ENCODE data around the gene SMG5.
A peak's percentile ranks its signal among the peaks of the same experiment; 100 is the strongest.
"Not testable (repeated sequence)": the region's sequence is repeated elsewhere in the genome, so short reads cannot be mapped to it uniquely, and the experiment has no call there.

The SMG5 gene

GRCh38 chr1:156242738-156243137, 39.9 kb downstream of the SMG5 start:
- no peak for DNase-seq (ENCODE audit: low read depth)

DNA sequence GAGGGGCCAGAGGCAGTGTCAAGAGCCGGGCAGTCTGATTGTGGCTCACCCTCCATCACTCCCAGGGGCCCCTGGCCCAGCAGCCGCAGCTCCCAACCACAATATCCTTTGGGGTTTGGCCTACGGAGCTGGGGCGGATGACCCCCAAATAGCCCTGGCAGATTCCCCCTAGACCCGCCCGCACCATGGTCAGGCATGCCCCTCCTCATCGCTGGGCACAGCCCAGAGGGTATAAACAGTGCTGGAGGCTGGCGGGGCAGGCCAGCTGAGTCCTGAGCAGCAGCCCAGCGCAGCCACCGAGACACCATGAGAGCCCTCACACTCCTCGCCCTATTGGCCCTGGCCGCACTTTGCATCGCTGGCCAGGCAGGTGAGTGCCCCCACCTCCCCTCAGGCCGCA, 40.7 kb downstream of the SMG5 start, which contains the start of gene BGLAP:
BGLAP (plus strand) TSS at position 259 of the 400 bp plus-strand sequence; CDS start at position 307, 48 bp downstream.
- no peak for DNase-seq (ENCODE audit: low read depth)

- no peak for DNase-seq (ENCODE audit: low read depth)
Observed at GRCh38 chr1:156241311-156241811, 41.3 kb downstream of the SMG5 start.

GRCh38 chr1:156238248-156238647, 44.4 kb downstream of the SMG5 start:
- no peak for DNase-seq (ENCODE audit: low read depth)

DNA sequence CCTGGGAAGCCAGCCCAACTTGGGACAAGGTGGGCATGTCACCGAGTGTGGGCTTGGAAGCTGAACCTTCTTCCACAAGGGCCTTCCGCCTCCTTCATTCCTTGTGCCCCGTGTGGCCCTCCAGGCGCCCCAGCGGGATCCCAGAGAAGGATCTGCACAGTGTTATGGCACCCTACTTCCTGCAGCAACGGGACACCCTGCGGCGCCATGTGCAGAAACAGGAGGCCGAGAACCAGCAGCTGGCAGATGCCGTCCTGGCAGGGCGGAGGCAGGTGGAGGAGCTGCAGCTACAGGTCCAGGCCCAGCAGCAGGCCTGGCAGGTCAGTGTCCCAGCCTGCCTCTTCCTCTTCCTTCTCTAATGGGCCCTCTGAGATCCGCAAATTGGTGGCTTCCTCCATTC, 46.5 kb downstream of the SMG5 start:
- DNase-seq (ENCODE audit: low read depth) = no peak

GRCh38 chr1:156233426-156234127, 49.0 kb downstream of the SMG5 start:
- no peak for DNase-seq (ENCODE audit: low read depth)

GRCh38 chr1:156232201-156232894, 50.3 kb downstream of the SMG5 start:
- no peak for DNase-seq (ENCODE audit: low read depth)

DNA sequence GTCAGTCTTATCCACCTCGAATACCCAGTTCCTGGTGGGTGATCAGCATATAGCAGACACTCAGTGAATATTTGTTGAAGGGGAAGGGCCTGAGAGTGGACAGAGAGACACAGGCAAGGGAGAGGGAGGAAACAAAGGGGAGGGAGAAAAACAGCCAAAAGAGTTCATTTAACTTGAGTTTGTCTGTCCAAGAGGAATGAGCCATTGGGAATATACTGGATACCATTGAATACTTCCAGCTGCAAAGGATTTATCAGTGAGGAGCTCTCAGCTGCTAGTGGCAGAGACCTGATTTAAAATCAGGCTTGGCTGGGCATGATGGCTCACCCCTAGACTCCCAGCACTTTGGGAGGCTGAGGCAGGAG, 52.2 kb downstream of the SMG5 start:
- no peak for DNase-seq (ENCODE audit: low read depth)

GRCh38 chr1:156229809-156230472, 52.7 kb downstream of the SMG5 start:
- DNase-seq (ENCODE audit: low read depth) = no peak

- DNase-seq (ENCODE audit: low read depth) = no peak
Observed at GRCh38 chr1:156228501-156228900, 54.1 kb downstream of the SMG5 start.

- no peak for DNase-seq (ENCODE audit: low read depth)
Observed at GRCh38 chr1:156226782-156227181, 55.8 kb downstream of the SMG5 start.

DNA sequence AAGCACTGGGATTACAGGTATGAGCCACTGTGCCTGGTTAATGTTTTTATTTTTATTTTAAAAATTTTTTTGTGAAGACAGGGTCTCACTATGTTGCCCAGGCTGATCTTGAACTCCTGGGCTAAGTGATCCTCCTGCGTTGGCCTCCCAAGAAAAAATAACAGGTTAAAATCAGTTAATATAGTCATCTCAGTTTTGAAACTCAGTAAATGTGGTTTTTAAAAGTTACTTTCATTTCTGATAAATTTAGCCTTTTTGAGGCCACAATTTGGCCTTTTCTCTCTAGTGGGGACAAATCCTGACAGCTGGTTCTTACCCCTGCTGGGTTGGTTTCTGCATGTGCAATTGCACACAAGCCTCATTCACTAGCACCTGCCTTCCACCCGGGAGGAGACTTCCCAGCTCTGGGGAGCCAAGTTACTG, 56.5 kb downstream of the SMG5 start:
- DNase-seq (ENCODE audit: low read depth) = no peak

GRCh38 chr1:156225677-156226014, 57.0 kb downstream of the SMG5 start:
- no peak for DNase-seq (ENCODE audit: low read depth)

DNA sequence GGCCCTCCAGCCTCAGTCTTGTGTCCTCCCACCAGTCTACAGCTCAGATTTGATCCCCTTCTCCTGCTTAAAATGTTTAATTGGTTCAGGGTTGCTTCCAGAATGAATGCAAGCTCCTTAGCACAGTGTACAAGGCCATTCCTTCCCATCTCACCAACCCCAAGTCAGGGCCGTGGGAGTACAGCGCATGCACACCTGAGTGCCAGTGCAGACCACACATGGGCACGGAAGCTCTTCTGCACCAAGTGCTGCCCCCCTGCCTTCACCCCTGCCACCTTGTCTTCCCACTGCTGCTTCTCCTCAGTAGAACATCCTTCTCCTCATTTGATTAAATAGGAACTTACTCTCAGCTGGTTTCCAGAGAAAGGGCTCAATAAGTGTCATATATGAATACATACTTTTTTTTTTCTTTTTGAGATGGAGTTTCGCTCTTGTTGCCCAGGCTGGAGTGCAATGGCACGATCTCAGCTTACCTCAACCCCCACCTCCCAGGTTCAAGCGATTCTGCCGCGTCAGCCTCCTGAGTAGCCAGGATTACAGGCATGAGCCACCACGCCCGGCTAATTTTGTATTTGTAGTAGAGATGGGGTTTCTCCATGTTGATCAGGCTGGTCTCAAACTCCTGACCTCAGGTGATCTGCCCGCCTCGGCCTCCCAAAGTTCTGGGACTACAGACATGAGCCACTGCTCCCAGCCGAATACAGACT, 60.5 kb downstream of the SMG5 start:
- no peak for DNase-seq (ENCODE audit: low read depth)

- no peak for DNase-seq (ENCODE audit: low read depth)
Observed at GRCh38 chr1:156220226-156220625, 62.4 kb downstream of the SMG5 start.

- no peak for DNase-seq (ENCODE audit: low read depth)
Observed at GRCh38 chr1:156217871-156218270, 64.8 kb downstream of the SMG5 start.

GRCh38 chr1:156216361-156217086, 66.1 kb downstream of the SMG5 start:
- DNase-seq (ENCODE audit: low read depth) = not testable (repeated sequence)

GRCh38 chr1:156214024-156214748, 68.4 kb downstream of the SMG5 start:
- DNase-seq (ENCODE audit: low read depth) = no peak

DNA sequence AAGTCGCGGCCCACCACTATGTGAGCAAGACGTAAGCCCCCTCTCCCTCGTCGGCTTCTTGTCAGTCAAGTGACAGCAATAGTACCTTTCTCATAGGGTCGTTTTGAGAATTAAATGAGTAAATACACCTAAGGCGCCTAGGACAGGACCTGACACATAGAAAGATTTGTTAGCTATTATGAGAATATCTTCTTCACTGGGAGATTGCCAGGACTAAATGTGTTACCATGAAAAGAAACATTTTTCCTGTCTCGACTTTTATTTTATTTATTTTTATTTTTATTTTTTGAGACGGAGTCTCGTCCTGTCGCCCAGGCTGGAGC, 69.0 kb downstream of the SMG5 start:
- DNase-seq (ENCODE audit: low read depth) = no peak

GRCh38 chr1:156212833-156213643, 69.6 kb downstream of the SMG5 start, which contains the start of gene PMF1:
TSS of gene PMF1 (plus strand) at chr1:156213007. CDS start at chr1:156213016, 9 bp downstream.
- peak; percentile 93 for DNase-seq (ENCODE audit: low read depth)
